IMR-90 (cell line): Measurements from ENCODE around the gene SLC1A7.

Source experiments
- BHLHE40 ChIP-seq: fragments of 150-350 bp; IDR thresholded peaks from 2 replicates; pipeline ENCODE4 v1.6.1; 2016; ENCODE audit warnings: mild to moderate bottlenecking, low read depth, low read length
- CEBPB ChIP-seq: IDR thresholded peaks from 2 replicates; pipeline ENCODE4 v1.6.1; 2012; ENCODE audit warnings: low read depth, low read length, improper control_type of control experiment
- FOS ChIP-seq: fragments of 150-350 bp; IDR thresholded peaks from 2 replicates; pipeline ENCODE4 v1.6.1; 2016; ENCODE audit warnings: low read depth, low read length
- MAZ ChIP-seq: IDR thresholded peaks from 2 replicates; pipeline ENCODE4 v1.6.1; 2012; ENCODE audit warnings: low read depth, mild to moderate bottlenecking, low read length, improper control_type of control experiment, moderate library complexity, borderline replicate concordance
- MXI1 ChIP-seq: IDR thresholded peaks from 2 replicates; pipeline ENCODE4 v1.6.1; 2012; ENCODE audit warnings: low read depth, mild to moderate bottlenecking, low read length, moderate library complexity, borderline replicate concordance
- NFE2L2 ChIP-seq: fragments of 150-350 bp; IDR thresholded peaks from 2 replicates; pipeline ENCODE4 v1.6.1; 2016; ENCODE audit warnings: low read depth, mild to moderate bottlenecking, low read length
- POLR2A ChIP-seq: IDR thresholded peaks from 2 replicates; pipeline ENCODE4 v1.6.1; 2012; ENCODE audit warnings: mild to moderate bottlenecking, low read depth, low read length
- RAD21 ChIP-seq: IDR thresholded peaks from 2 replicates; pipeline ENCODE4 v1.6.1; 2012; ENCODE audit warnings: low read length, improper control_type of control experiment
- RCOR1 ChIP-seq: IDR thresholded peaks from 2 replicates; pipeline ENCODE4 v1.6.1; 2012; ENCODE audit warnings: mild to moderate bottlenecking, low read length, improper control_type of control experiment; ENCODE audit not compliant: insufficient replicate concordance
- RFX5 ChIP-seq: IDR thresholded peaks from 2 replicates; pipeline ENCODE4 v1.8.0; 2012; ENCODE audit warnings: low read depth, mild to moderate bottlenecking, low read length, moderate library complexity
- TF ChIP-seq, protein P1 (sequence below): conservative IDR thresholded peaks from 2 replicates; pipeline ENCODE4 v1.5.1; 2012; ENCODE audit warnings: mild to moderate bottlenecking, low read depth, low read length, improper control_type of control experiment
- TF ChIP-seq, protein P2 (sequence below): fragments of 150-350 bp; IDR thresholded peaks from 2 replicates; pipeline ENCODE4 v1.6.1; 2016; ENCODE audit warnings: low read depth, mild to moderate bottlenecking, low read length, moderate library complexity, borderline replicate concordance
- TF ChIP-seq, protein P3 (sequence below): fragments of 150-350 bp; IDR thresholded peaks from 2 replicates; pipeline ENCODE4 v1.6.1; 2017; ENCODE audit warnings: mild to moderate bottlenecking, antibody characterized with exemption, low read length, low read depth

DNA sequence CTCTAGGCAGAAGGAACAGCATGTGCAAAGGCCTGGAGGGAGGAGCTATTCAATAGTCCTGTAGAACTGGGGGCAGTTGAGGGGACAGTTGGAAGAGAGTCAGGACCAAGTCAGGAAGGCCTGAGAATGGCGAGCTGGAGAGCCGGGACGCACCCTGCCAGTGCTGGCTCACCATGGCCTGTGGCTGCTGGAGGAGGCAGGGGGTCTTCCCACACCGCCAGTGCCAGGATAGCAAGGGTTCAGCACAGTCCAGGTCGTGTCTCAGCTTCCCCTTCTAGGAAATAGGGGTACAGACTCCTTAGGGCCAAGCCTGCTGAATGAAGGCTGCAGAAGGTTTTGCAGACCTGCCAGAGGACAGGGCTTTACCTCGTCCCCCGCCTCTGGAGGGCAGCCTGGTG, 73.2 kb downstream of the SLC1A7 start:
- TF ChIP-seq, protein P1, sequence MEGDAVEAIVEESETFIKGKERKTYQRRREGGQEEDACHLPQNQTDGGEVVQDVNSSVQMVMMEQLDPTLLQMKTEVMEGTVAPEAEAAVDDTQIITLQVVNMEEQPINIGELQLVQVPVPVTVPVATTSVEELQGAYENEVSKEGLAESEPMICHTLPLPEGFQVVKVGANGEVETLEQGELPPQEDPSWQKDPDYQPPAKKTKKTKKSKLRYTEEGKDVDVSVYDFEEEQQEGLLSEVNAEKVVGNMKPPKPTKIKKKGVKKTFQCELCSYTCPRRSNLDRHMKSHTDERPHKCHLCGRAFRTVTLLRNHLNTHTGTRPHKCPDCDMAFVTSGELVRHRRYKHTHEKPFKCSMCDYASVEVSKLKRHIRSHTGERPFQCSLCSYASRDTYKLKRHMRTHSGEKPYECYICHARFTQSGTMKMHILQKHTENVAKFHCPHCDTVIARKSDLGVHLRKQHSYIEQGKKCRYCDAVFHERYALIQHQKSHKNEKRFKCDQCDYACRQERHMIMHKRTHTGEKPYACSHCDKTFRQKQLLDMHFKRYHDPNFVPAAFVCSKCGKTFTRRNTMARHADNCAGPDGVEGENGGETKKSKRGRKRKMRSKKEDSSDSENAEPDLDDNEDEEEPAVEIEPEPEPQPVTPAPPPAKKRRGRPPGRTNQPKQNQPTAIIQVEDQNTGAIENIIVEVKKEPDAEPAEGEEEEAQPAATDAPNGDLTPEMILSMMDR = no peak
- no peak for TF ChIP-seq RCOR1
- TF ChIP-seq MXI1 = no peak
- no peak for TF ChIP-seq CEBPB
- no peak for TF ChIP-seq RAD21
- TF ChIP-seq RFX5 = no peak
- no peak for TF ChIP-seq POLR2A
- no peak for TF ChIP-seq MAZ
- TF ChIP-seq, protein P2, sequence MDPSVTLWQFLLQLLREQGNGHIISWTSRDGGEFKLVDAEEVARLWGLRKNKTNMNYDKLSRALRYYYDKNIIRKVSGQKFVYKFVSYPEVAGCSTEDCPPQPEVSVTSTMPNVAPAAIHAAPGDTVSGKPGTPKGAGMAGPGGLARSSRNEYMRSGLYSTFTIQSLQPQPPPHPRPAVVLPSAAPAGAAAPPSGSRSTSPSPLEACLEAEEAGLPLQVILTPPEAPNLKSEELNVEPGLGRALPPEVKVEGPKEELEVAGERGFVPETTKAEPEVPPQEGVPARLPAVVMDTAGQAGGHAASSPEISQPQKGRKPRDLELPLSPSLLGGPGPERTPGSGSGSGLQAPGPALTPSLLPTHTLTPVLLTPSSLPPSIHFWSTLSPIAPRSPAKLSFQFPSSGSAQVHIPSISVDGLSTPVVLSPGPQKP = no peak
- TF ChIP-seq, protein P3, sequence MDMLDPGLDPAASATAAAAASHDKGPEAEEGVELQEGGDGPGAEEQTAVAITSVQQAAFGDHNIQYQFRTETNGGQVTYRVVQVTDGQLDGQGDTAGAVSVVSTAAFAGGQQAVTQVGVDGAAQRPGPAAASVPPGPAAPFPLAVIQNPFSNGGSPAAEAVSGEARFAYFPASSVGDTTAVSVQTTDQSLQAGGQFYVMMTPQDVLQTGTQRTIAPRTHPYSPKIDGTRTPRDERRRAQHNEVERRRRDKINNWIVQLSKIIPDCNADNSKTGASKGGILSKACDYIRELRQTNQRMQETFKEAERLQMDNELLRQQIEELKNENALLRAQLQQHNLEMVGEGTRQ = no peak
- TF ChIP-seq BHLHE40 = no peak
- no peak for TF ChIP-seq FOS
- TF ChIP-seq NFE2L2 = no peak
